Retina (tissue), 1 donor: ENCODE results near the gene TRIM23.

ENCODE experiments used
- DNase-seq: peaks from one replicate; pipeline ENCODE4 v3.0.0-alpha.2; 2016

TRIM23 gene

GRCh38 chr5:65562731-65563701, 61.1 kb downstream of the TRIM23 start, which contains the start of the genes CENPK and PPWD1:
TSS of gene CENPK (minus strand) at chr5:65563168. CDS start at chr5:65554907, 8,261 bp downstream.
TSS of gene PPWD1 (plus strand) at chr5:65563296. CDS start at chr5:65563311, 15 bp downstream.
- peak; percentile 98 for DNase-seq

GRCh38 chr5:65556718-65557117, 67.4 kb downstream of the TRIM23 start:
- DNase-seq, result no peak

- no peak for DNase-seq
These were observed 68.0 kb downstream of the TRIM23 start for GRCh38 chr5:65556181-65556580.

- no peak for DNase-seq
These were observed 68.8 kb downstream of the TRIM23 start for GRCh38 chr5:65555287-65555686.

- DNase-seq, result no peak
These were observed 70.2 kb downstream of the TRIM23 start for GRCh38 chr5:65553941-65554340.

- DNase-seq, result no peak
These were observed 75.9 kb downstream of the TRIM23 start for GRCh38 chr5:65548281-65548680.

GRCh38 chr5:65546141-65546540, 78.0 kb downstream of the TRIM23 start:
- DNase-seq, result no peak

GRCh38 chr5:65544473-65544872, 79.7 kb downstream of the TRIM23 start:
- no peak for DNase-seq

GRCh38 chr5:65539827-65540226, 84.3 kb downstream of the TRIM23 start:
- no peak for DNase-seq
